Neutrophil (primary cell): ENCODE measurements around the gene TEX29.

Experiments used
- H3K27ac ChIP-seq: fragments of 200-600 bp; sonication (generic); 2 replicates; pipeline ENCODE4 v1.5.1; 2016; ENCODE audit warnings: mild to moderate bottlenecking, moderate library complexity
- H3K27me3 ChIP-seq: fragments of 200-600 bp; sonication (generic); 2 replicates; pipeline ENCODE4 v1.6.0; 2016; ENCODE audit warnings: mild to moderate bottlenecking
- H3K36me3 ChIP-seq: fragments of 200-600 bp; sonication (generic); 2 replicates; pipeline ENCODE4 v1.5.1; 2017
- H3K4me1 ChIP-seq, 2 experiments: fragments of 200-600 bp in 1 of 2; sonication (generic) in 1 of 2; 1 replicate in 1 of 2; 2 replicates in 1 of 2; pipeline versions ENCODE4 v1.5.1 to v1.6.1; 2013 to 2016; ENCODE audit warnings: low read depth in 1 of 2, low read length in 1 of 2, mild to moderate bottlenecking in 1 of 2, moderate library complexity in 1 of 2; ENCODE audit not compliant: control insufficient read depth in 1 of 2, insufficient read depth in 1 of 2
- H3K4me3 ChIP-seq, 2 experiments: fragments of 200-600 bp in 1 of 2; sonication (generic) in 1 of 2; 1 replicate in 1 of 2; 2 replicates in 1 of 2; pipeline ENCODE4 v1.5.1; 2013 to 2016; ENCODE audit warnings: low read depth in 1 of 2, low read length in 1 of 2, mild to moderate bottlenecking in 1 of 2, moderate library complexity in 1 of 2
- H3K9me3 ChIP-seq: fragments of 200-600 bp; sonication (generic); 2 replicates; pipeline ENCODE4 v1.5.1; 2016
- TF ChIP-seq, protein P1 (sequence below): fragments of 200-600 bp; sonication (generic); IDR thresholded peaks from 2 replicates; pipeline ENCODE4 v1.5.1; 2016; ENCODE audit warnings: antibody characterized with exemption

TEX29 gene

DNA sequence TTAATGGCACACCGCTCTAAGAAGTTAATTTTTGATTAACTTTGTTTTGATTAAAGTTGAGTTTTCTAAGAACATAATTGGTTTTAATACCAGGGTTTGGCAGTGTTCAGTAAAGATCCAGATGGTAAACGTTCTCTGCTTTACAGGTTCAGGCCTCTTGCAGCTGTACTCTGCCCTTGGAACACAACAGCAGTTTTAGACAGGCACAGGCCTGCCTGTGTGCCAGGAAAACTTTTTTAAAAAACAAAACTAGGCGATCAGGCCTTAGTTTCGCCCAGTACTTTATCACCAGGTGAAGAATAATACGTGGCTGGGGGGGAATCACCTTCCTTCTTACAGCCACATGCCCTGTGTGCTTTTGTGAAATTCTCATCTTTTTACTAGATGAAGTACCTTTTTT lies 38.0 kb upstream of the TEX29 start:
- no peak overlapping the region for H3K4me3 ChIP-seq
- TF ChIP-seq, protein P1, sequence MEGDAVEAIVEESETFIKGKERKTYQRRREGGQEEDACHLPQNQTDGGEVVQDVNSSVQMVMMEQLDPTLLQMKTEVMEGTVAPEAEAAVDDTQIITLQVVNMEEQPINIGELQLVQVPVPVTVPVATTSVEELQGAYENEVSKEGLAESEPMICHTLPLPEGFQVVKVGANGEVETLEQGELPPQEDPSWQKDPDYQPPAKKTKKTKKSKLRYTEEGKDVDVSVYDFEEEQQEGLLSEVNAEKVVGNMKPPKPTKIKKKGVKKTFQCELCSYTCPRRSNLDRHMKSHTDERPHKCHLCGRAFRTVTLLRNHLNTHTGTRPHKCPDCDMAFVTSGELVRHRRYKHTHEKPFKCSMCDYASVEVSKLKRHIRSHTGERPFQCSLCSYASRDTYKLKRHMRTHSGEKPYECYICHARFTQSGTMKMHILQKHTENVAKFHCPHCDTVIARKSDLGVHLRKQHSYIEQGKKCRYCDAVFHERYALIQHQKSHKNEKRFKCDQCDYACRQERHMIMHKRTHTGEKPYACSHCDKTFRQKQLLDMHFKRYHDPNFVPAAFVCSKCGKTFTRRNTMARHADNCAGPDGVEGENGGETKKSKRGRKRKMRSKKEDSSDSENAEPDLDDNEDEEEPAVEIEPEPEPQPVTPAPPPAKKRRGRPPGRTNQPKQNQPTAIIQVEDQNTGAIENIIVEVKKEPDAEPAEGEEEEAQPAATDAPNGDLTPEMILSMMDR, result no peak
- H3K4me1 ChIP-seq, result no peaks in the 10 kb centered on the region
- peaks cover 91% of the 10 kb centered on the region for H3K36me3 ChIP-seq
- no peaks in the 10 kb centered on the region for H3K27me3 ChIP-seq
- H3K27ac ChIP-seq, result no peak overlapping the region
- H3K9me3 ChIP-seq, result no peaks in the 10 kb centered on the region

DNA sequence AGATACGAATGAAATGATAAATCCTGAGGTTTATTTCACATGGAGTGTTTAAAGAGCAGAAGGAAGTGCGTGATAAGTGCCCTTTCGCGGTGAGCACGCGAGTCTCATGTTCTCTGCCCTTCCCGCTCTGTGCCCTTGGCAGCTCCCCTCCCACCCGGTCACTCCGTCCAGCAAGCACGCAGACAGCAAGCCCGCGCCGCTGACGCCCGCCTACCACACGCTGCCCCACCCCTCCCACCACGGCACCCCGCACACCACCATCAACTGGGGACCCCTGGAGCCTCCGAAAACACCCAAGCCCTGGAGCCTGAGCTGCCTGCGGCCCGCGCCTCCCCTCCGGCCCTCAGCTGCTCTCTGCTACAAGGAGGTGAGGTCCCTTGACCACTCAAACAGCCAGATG lies 37.4 kb upstream of the TEX29 start:
- Histone ChIP-seq H3K9me3 (no peaks in the 10 kb centered on the region), H3K4me1 (no peaks in the 10 kb centered on the region), H3K36me3 (peaks cover 91% of the 10 kb centered on the region), H3K4me3 (no peak overlapping the region), H3K27me3 (no peaks in the 10 kb centered on the region), H3K27ac (no peak overlapping the region)
- TF ChIP-seq, protein P1, result no peak

DNA sequence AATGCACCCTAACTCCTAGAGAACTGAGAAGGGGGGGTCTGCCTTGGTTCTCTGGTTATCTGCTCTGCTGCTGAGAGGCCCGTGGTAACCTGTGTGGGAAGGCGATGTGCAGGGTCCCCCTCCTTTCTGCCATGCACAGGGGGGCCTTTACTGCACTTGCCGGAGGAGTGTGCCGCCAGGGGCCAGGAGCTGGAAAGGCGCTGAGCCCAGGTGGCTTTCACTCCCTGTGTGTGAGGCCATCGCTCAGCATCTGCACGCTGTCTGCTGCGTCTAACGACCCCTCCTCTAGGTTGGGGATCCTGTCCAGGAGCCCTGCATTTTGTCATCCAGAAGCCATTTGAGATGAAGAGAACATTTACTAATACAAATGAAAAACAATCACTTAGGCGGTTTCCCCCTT lies 37.0 kb upstream of the TEX29 start:
- H3K36me3 ChIP-seq, result peaks cover 91% of the 10 kb centered on the region
- TF ChIP-seq, protein P1, result no peak
- no peak overlapping the region for H3K4me3 ChIP-seq
- no peaks in the 10 kb centered on the region for H3K4me1 ChIP-seq
- H3K27ac ChIP-seq, result no peak overlapping the region
- no peaks in the 10 kb centered on the region for H3K27me3 ChIP-seq
- no peaks in the 10 kb centered on the region for H3K9me3 ChIP-seq

GRCh38 chr13:111283991-111284390 lies 36.5 kb upstream of the TEX29 start:
- no peaks in the 10 kb centered on the region for H3K27me3 ChIP-seq
- H3K27ac ChIP-seq, result no peak overlapping the region
- no peaks in the 10 kb centered on the region for H3K9me3 ChIP-seq
- TF ChIP-seq, protein P1, result no peak
- H3K4me3 ChIP-seq, result no peak overlapping the region
- H3K4me1 ChIP-seq, result no peaks in the 10 kb centered on the region
- H3K36me3 ChIP-seq, result peaks cover 91% of the 10 kb centered on the region

- no peaks in the 10 kb centered on the region for H3K4me1 ChIP-seq
- no peaks in the 10 kb centered on the region for H3K27me3 ChIP-seq
- TF ChIP-seq, protein P1, result no peak
- no peak overlapping the region for H3K4me3 ChIP-seq
- H3K27ac ChIP-seq, result no peak overlapping the region
- H3K9me3 ChIP-seq, result no peaks in the 10 kb centered on the region
- peaks cover 91% of the 10 kb centered on the region for H3K36me3 ChIP-seq
Measured at GRCh38 chr13:111284565-111284964, 35.9 kb upstream of the TEX29 start.

DNA sequence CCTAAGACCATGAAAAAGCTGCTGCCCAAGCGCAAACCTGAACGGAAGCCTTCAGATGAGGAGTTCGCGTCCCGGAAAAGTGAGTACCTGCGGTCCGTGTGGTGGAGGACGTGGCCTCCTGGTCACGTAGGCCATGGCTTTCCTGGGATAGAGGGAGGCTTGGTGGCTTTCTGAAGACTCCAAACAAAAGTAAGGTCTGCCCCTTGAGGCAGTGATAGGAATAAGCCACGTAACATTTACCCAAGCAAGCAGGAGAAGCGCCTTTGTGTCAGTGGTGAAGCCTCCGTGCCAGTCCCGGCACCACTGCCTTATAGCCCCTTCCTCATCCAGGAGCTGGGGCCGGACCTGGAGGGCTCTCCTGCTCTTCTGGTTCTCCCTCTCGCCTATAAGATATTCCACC lies 34.3 kb upstream of the TEX29 start:
- Histone ChIP-seq H3K27ac (no peak overlapping the region), H3K4me3 (no peak overlapping the region), H3K9me3 (no peaks in the 10 kb centered on the region), H3K27me3 (no peaks in the 10 kb centered on the region), H3K4me1 (no peaks in the 10 kb centered on the region), H3K36me3 (peaks cover 98% of the 10 kb centered on the region)
- TF ChIP-seq, protein P1, result no peak
